Sciatic nerve (tissue), 2 donors: Measurements from ENCODE around the gene HAUS7. TPM values are rescaled to one million over a fixed set of nuclear protein-coding genes. Genes with fewer than 3 reads are reported as not detected.
A peak's percentile ranks its signal among the peaks of the same experiment; 100 is the strongest.

Source experiments
- ATAC-seq: fragments of 200-7000 bp; cut with Tn5 transposase; one replicate; pipeline ENCODE4 v1.9.1; 2020; ENCODE audit warnings: mild to moderate bottlenecking, moderate library complexity
- DNase-seq: peaks from one replicate; pipeline ENCODE4 v3.0.0-alpha.2; 2020; ENCODE audit warnings: low spot score
- intact Hi-C: fragments of 100-400 bp; cut with DNase I; formaldehyde crosslinking; loops from one replicate; pipeline ENCODE4 v1.14.2; 2022
- total RNA-seq: library from RNA; stranded (reverse); fragmentation: NEBNext Ultra II Directional; extraction: Animal tissue kit (Norgen Biotek cat#: 25700); gene quantifications from one replicate; pipeline ENCODE4 v1.2.1, GENCODE V29; 2021
- donor health status: DM: no; HTN: no; CAD: no.
- donor health status: DM: no; HTN: no; CAD: no.

Gene HAUS7
- 31.4 TPM for total RNA-seq

GRCh38 chrX:153470411-153471363, at the start of gene HAUS7:
Gene HAUS7 (minus strand): TSS chrX:153470576. CDS start chrX:153470557, 19 bp downstream.
- intact Hi-C loops: loop anchor here (5.0 kb wide), 1 partner anchor 37 kb away; no protein-coding TSS in a partner anchor
- ATAC-seq: peak; percentile 91
- peak; percentile 94 for DNase-seq

GRCh38 chrX:153519569-153520286, 49.4 kb upstream of the HAUS7 start:
- ATAC-seq (no peak), DNase-seq (no peak)
- intact Hi-C loops: no loop called here

- intact Hi-C loops: no loop called here
- ATAC-seq (no peak), DNase-seq (no peak)
Measured at GRCh38 chrX:153517946-153518834, 47.8 kb upstream of the HAUS7 start.

- DNase-seq: no peak
- intact Hi-C loops: no loop called here
- no peak for ATAC-seq
Measured at GRCh38 chrX:153517423-153517822, 47.0 kb upstream of the HAUS7 start, which contains the start of gene ATP2B3. Gene ATP2B3 (plus strand): TSS chrX:153517642. CDS start chrX:153536248, 18,606 bp downstream.

GRCh38 chrX:153516073-153516472, 45.7 kb upstream of the HAUS7 start:
- DNase-seq: no peak
- ATAC-seq: no peak
- intact Hi-C loops: no loop called here

- intact Hi-C loops: no loop called here
- no peak for DNase-seq
- ATAC-seq: no peak
Measured at GRCh38 chrX:153515435-153515834, 45.1 kb upstream of the HAUS7 start.

GRCh38 chrX:153514259-153514658, 43.9 kb upstream of the HAUS7 start:
- intact Hi-C loops: no loop called here
- ATAC-seq (no peak), DNase-seq (no peak)

GRCh38 chrX:153513265-153513664, 42.9 kb upstream of the HAUS7 start:
- DNase-seq (no peak), ATAC-seq (no peak)
- intact Hi-C loops: no loop called here

- DNase-seq (no peak), ATAC-seq (no peak)
- intact Hi-C loops: no loop called here
Measured at GRCh38 chrX:153512501-153512893, 42.1 kb upstream of the HAUS7 start.

- ATAC-seq (no peak), DNase-seq (no peak)
- intact Hi-C loops: no loop called here
Measured at GRCh38 chrX:153511784-153512500, 41.6 kb upstream of the HAUS7 start.

GRCh38 chrX:153510383-153510782, 40.0 kb upstream of the HAUS7 start:
- DNase-seq (no peak), ATAC-seq (no peak)
- intact Hi-C loops: no loop called here

- DNase-seq: no peak
- intact Hi-C loops: loop anchor here (5.0 kb wide), 1 partner anchor 37 kb away; the partner anchor contains the start of gene HAUS7
- no peak for ATAC-seq
Measured at GRCh38 chrX:153509592-153509991, 39.2 kb upstream of the HAUS7 start.

- intact Hi-C loops: loop anchor here (5.0 kb wide), 1 partner anchor 35 kb away; the partner anchor contains the start of gene HAUS7
- DNase-seq (peak; percentile 93), ATAC-seq (peak; percentile 90)
Measured at GRCh38 chrX:153507484-153508178, 37.3 kb upstream of the HAUS7 start.

GRCh38 chrX:153505361-153505760, 35.0 kb upstream of the HAUS7 start:
- DNase-seq (no peak), ATAC-seq (no peak)
- intact Hi-C loops: loop anchor here (5.0 kb wide), 1 partner anchor 33 kb away; the partner anchor contains the start of gene HAUS7

GRCh38 chrX:153504445-153505016, 34.2 kb upstream of the HAUS7 start:
- intact Hi-C loops: loop anchor here (5.0 kb wide), 1 partner anchor 32 kb away; the partner anchor contains the start of gene HAUS7
- DNase-seq (no peak), ATAC-seq (no peak)

GRCh38 chrX:153502796-153503195, 32.4 kb upstream of the HAUS7 start:
- DNase-seq (no peak), ATAC-seq (no peak)
- intact Hi-C loops: no loop called here

GRCh38 chrX:153502131-153502530, 31.8 kb upstream of the HAUS7 start:
- no peak for ATAC-seq
- no peak for DNase-seq
- intact Hi-C loops: no loop called here
